ENCODE results near the gene PTPRR.

The PTPRR gene

GRCh38 chr12:70683976-70684375 lies 236.6 kb downstream of the PTPRR start:
- DNase-seq, result no peak

GRCh38 chr12:70671698-70672097 lies 248.8 kb downstream of the PTPRR start:
- no peak for DNase-seq

- DNase-seq, result no peak
These were observed 249.6 kb downstream of the PTPRR start for GRCh38 chr12:70670948-70671347.

- DNase-seq, result no peak
These were observed 253.3 kb downstream of the PTPRR start for GRCh38 chr12:70667253-70667652.

GRCh38 chr12:70666364-70666763 lies 254.2 kb downstream of the PTPRR start:
- no peak for DNase-seq

- no peak for DNase-seq
These were observed 256.1 kb downstream of the PTPRR start for GRCh38 chr12:70664465-70664881.

- no peak for DNase-seq
These were observed 256.7 kb downstream of the PTPRR start for GRCh38 chr12:70663838-70664237.

- DNase-seq, result no peak
These were observed 258.9 kb downstream of the PTPRR start for GRCh38 chr12:70661466-70662161.

- no peak for DNase-seq
These were observed 259.8 kb downstream of the PTPRR start for GRCh38 chr12:70660620-70661219.

GRCh38 chr12:70660002-70660604 lies 260.4 kb downstream of the PTPRR start:
- DNase-seq, result no peak

- DNase-seq, result no peak
These were observed 261.4 kb downstream of the PTPRR start for GRCh38 chr12:70659077-70659606.

- no peak for DNase-seq
These were observed 262.8 kb downstream of the PTPRR start for GRCh38 chr12:70657616-70658286.

GRCh38 chr12:70652451-70652850 lies 268.1 kb downstream of the PTPRR start:
- DNase-seq, result no peak

- no peak for DNase-seq
These were observed 271.7 kb downstream of the PTPRR start for GRCh38 chr12:70648831-70649230.

- DNase-seq, result no peak
These were observed 272.3 kb downstream of the PTPRR start for GRCh38 chr12:70648191-70648590.

- DNase-seq, result no peak
These were observed 273.7 kb downstream of the PTPRR start for GRCh38 chr12:70646850-70647249.

- no peak for DNase-seq
These were observed 274.8 kb downstream of the PTPRR start for GRCh38 chr12:70645494-70646317.

GRCh38 chr12:70644861-70645260 lies 275.7 kb downstream of the PTPRR start:
- no peak for DNase-seq

GRCh38 chr12:70643939-70644338 lies 276.6 kb downstream of the PTPRR start:
- DNase-seq, result no peak

GRCh38 chr12:70641691-70642090 lies 278.8 kb downstream of the PTPRR start:
- no peak for DNase-seq

GRCh38 chr12:70640901-70641300 lies 279.6 kb downstream of the PTPRR start:
- DNase-seq, result no peak

GRCh38 chr12:70639535-70639934 lies 281.0 kb downstream of the PTPRR start:
- DNase-seq, result no peak
